ENCODE data around the gene PDXDC1.
A peak's percentile ranks its signal among the peaks of the same experiment; 100 is the strongest.
"Not testable (repeated sequence)": the region's sequence is repeated elsewhere in the genome, so short reads cannot be mapped to it uniquely, and the experiment has no call there.

Gene PDXDC1

DNA sequence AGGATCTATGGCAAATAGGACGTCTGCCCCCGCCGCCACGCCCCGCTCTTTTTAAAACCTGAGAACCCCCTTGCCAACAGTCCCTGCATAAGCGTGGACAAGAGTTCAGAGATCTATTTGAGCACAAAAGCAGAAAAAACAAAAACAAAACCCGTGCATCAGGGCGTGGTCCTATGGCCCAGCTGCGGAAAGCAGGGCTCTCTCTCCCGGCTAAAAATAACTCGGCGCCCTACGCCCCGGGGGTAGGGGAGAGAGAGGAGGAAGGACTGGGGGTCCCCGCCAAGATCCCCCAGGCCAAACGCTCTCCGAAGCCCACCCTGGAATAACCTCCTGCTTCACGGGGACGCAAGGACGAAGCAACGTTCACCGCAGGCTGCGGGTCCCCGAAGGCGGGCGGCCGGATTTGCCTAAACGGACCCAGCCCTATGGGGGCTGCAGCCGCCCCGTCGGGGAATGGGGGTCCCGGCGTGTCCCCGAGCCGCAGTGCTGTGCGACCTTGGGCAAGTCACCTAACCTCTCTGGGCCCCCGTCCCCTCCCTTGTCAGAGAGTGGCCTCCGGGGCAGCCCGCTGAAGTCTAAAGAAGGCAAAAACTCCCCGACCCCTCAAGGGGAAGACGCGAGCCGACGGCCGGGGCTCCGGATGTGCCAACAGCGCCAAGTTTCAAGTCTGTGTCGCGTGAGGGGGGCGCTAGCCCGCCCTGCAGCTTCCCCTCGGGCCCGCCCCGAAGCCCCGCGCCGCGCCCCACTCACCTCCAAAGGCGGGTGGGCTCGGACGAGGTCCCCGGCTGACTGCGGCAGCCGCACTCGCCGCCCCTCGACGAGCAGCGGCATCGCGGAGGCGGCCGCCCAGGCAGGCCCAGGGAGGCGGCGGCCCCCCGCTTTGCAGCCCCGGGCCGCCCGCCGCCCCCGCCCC is 80.6 kb downstream of the PDXDC1 start:
- Histone ChIP-seq H3K27ac (no peak overlapping the region), H3K4me3 (peak overlapping the region; percentile 94), H3K36me3 (ENCODE audit: insufficient read depth, low read length) (peaks cover 17% of the 10 kb centered on the region), H3K9ac (ENCODE audit: insufficient read length) (peak overlapping the region; percentile 92), H3K9me3 (ENCODE audit: low read depth, low read length) (no peaks in the 10 kb centered on the region)
- no peak for DNase-seq (ENCODE audit: low read depth, low spot score)
- TF ChIP-seq POLR2AphosphoS5 (IDR thresholded peaks at IDR 0.05; ENCODE audit: borderline replicate concordance, low read depth, low read length) = no peak; the same call in 1 of the 2 replicates
- no peak for TF ChIP-seq FOXP2 (optimal IDR thresholded peaks at IDR 0.05; ENCODE audit: control extremely low read depth, extremely low read length, insufficient read depth)
- TF ChIP-seq EZH2 (IDR thresholded peaks at IDR 0.05) = no peak

DNA sequence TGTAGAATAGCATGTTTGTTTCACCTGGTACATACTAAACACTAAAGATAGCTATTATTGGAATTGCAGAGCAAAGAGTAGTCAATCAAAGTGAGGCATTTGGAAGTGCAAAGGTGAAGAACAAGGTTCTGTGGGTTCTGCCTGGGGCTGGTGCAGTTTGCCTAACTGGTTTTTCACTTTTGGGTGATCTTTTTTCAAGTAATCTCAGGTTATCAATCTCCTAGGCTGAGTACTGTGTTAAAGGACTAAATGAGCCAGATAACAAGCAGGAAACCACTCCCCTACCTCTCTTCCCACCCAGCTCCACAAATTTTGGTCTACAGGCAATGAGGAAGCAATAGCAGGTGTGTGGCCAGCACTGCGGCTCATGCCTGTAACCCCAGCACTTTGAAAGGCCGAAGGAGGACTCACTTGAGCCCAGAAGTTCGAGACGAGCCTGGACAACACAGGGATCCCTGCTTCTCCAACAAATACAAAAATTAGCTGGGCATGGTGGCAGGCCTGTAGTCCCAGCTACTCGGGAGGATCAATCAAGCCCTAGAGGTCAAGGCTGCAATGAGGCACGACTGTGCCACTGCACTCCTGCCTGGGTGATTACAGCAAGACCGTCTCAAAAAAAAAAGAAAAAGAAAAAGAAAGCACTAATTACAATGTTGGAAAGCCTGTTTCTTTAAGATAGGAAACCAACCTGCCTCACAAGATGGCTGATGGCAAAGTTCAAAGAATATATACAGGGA is 83.0 kb downstream of the PDXDC1 start:
- DNase-seq (ENCODE audit: low read depth, low spot score) = no peak
- Histone ChIP-seq H3K9ac (ENCODE audit: insufficient read length) (no peak overlapping the region), H3K4me3 (no peak overlapping the region), H3K9me3 (ENCODE audit: low read depth, low read length) (no peaks in the 10 kb centered on the region), H3K27ac (no peak overlapping the region), H3K36me3 (ENCODE audit: insufficient read depth, low read length) (peaks cover 38% of the 10 kb centered on the region)
- TF ChIP-seq FOXP2 (optimal IDR thresholded peaks at IDR 0.05; ENCODE audit: control extremely low read depth, extremely low read length, insufficient read depth) (no peak), EZH2 (IDR thresholded peaks at IDR 0.05) (no peak), POLR2AphosphoS5 (IDR thresholded peaks at IDR 0.05; ENCODE audit: borderline replicate concordance, low read depth, low read length) (no peak)

DNA sequence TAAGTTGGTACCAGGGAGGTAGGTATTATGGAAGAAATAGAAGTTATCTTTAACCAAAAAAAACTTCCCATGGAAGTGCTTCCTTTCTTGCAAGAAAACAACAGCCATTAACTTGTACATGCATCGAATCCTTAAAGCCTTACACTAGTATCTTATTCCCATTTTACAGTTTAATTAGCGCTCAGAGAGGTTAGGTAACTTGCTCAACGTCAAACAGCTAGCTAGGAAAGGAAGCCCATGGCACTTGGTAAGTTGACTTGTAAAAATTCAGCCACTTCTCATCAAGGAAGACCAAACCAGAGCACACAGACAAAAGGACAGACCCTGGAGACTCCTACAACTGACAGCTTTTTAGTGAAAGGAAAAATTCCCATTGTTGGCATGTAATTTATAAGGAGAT is 84.5 kb downstream of the PDXDC1 start:
- H3K27ac ChIP-seq = no peak overlapping the region
- peaks cover 46% of the 10 kb centered on the region for H3K36me3 ChIP-seq (ENCODE audit: insufficient read depth, low read length)
- no peaks in the 10 kb centered on the region for H3K9me3 ChIP-seq (ENCODE audit: low read depth, low read length)
- TF ChIP-seq EZH2 (IDR thresholded peaks at IDR 0.05) (no peak), FOXP2 (optimal IDR thresholded peaks at IDR 0.05; ENCODE audit: control extremely low read depth, extremely low read length, insufficient read depth) (no peak), POLR2AphosphoS5 (IDR thresholded peaks at IDR 0.05; ENCODE audit: borderline replicate concordance, low read depth, low read length) (no peak)
- no peak for DNase-seq (ENCODE audit: low read depth, low spot score)
- H3K9ac ChIP-seq (ENCODE audit: insufficient read length) = no peak overlapping the region
- H3K4me3 ChIP-seq = no peak overlapping the region

DNA sequence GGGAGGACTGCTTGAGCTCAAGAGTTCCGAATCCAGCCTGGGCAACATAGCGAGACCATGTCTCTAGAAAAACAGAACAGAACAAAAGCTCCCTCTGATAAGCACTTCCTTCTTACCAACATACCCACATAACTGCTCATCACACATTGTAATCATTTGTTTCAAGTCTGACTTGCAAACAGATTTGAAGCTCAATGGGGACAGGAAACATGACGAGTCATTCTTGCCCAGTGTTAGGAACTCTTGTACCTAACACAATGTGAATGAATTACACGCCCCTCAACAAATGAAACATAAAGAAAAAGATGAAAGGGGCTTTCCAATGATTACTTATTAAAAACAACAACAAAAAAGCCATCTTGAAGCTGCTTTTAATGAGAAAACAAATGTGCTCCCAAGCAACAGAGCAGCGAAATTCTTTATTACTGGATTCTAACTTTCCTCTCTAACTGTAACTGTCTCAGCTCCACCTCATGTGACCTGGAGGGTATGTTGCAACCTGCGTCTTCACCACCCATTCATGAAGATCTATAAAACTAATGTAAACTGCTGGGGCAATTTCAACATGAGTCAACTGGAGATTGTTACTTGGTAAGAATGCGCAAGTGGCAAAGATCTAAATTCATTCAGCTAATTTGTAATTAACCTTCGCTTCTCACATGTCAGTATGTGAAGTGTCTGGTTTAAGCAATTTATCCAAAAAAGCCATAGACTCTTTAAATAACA is 87.4 kb downstream of the PDXDC1 start:
- not testable (repeated sequence) for DNase-seq (ENCODE audit: low read depth, low spot score); H3K9me3 ChIP-seq (ENCODE audit: low read depth, low read length); H3K27ac ChIP-seq; H3K9ac ChIP-seq (ENCODE audit: insufficient read length); H3K4me3 ChIP-seq
- H3K36me3 ChIP-seq (ENCODE audit: insufficient read depth, low read length) = peaks cover 50% of the 10 kb centered on the region

DNA sequence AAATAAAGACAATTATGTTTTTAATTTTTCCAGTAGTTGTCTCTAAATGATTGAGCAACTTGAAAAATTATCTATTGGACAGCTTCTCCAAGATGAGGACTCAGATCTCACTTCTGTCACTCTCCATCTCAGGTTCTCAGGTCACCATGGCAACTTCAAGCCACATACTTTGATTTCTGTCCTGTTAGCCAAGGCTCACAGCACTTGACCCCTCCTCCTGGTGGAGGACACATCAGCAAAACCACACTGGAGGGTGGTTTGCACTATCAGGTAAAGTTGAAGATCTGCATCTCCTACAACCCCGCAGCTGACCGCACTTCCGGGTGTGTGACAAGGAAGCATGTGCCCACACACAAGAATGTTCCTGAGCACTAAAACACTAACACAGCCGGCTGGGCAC is 91.1 kb downstream of the PDXDC1 start:
- peaks cover 46% of the 10 kb centered on the region for H3K36me3 ChIP-seq (ENCODE audit: insufficient read depth, low read length)
- DNase-seq (ENCODE audit: low read depth, low spot score); H3K27ac ChIP-seq; H3K9me3 ChIP-seq (ENCODE audit: low read depth, low read length); H3K4me3 ChIP-seq; H3K9ac ChIP-seq (ENCODE audit: insufficient read length): not testable (repeated sequence)

DNA sequence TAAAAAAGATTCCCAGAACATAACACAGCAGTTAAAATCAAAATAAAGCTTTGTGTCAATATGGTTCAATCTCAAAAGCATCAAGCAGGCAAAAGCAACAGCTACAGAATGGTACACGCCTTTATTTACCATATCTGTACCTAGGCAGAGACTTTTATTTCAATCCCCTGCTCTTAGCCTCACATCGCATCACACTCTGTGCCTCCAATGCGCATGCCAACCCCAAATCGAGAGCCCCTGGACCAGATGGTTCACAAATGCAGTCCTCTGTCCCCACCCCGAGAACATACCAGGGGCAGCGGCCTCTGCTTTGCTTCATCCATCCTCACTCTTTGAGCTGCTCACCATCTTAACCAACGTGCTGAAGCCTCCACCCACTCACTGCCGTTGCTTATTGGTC is 91.9 kb downstream of the PDXDC1 start:
- not testable (repeated sequence) for H3K4me3 ChIP-seq; H3K27ac ChIP-seq; H3K9me3 ChIP-seq (ENCODE audit: low read depth, low read length); DNase-seq (ENCODE audit: low read depth, low spot score); H3K9ac ChIP-seq (ENCODE audit: insufficient read length)
- H3K36me3 ChIP-seq (ENCODE audit: insufficient read depth, low read length) = peaks cover 42% of the 10 kb centered on the region

DNA sequence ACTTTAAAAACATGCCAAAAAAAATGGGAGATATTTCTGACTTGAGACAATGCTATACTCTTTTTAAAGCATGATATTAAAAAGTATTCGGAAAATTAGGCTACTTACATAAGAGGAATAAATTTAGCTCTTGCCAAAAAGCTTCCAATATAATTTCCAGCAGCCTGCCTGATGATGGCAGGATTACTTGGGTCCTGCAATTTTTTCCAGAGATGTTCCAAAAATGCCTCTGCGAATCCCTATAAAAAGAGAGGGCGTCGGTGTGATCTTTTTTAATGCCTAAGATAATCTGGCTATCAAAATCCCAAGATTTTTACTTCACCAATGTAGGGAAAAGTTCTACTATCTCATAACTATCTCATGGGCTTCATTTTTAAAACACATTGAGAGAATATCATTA is 96.2 kb downstream of the PDXDC1 start:
- peaks cover 57% of the 10 kb centered on the region for H3K36me3 ChIP-seq (ENCODE audit: insufficient read depth, low read length)
- H3K27ac ChIP-seq; H3K9me3 ChIP-seq (ENCODE audit: low read depth, low read length); H3K9ac ChIP-seq (ENCODE audit: insufficient read length); H3K4me3 ChIP-seq; DNase-seq (ENCODE audit: low read depth, low spot score): not testable (repeated sequence)

DNA sequence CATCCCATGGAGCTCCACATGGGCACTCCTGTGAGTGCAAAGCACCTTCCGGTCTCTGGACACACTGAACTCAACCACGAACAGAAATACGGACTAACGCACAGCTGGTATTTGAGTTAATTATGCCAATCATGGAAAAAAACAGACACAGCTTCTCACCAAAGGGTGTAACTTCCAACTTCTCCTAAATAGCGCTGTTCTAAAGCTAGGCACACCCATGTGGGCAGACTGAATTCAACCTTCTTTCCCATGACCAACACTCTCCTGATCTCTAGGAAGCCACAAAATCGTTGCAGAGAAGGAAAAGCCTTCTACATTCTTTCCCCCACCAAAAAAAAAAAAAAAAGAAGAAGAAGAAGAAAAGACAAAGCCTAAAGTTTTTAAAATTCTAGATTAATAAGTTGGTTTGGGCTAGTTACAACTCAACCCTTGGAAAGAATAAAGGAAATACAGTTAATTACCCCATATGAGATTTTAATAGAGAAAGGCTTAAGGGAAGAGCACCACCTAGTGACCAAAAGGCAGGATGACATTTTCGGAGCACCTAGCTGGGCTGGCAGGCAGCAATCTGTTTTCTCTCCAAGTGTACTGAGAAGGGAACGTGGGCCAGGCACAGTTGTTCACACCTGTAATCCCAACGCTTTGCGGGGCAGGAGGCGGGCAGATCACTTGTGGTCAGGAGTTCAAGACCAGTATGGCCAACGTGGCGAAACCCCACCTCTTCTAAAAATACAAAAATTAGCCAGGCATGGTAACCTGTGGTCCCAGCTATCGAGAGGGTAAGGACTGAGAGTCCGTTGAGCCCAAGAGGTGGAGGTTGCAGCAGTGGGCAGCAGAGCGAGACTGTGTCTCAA is 97.3 kb downstream of the PDXDC1 start:
- not testable (repeated sequence) for DNase-seq (ENCODE audit: low read depth, low spot score); H3K9ac ChIP-seq (ENCODE audit: insufficient read length); H3K9me3 ChIP-seq (ENCODE audit: low read depth, low read length); H3K4me3 ChIP-seq; H3K27ac ChIP-seq
- H3K36me3 ChIP-seq (ENCODE audit: insufficient read depth, low read length) = peaks cover 57% of the 10 kb centered on the region

Data from SK-N-MC (cell line).